ENCODE data around the gene NRF1. TPM values are rescaled to one million over a fixed set of nuclear protein-coding genes. Genes with fewer than 3 reads are reported as not detected.

The NRF1 gene
- total and polyA plus RNA-seq, 12 donors = 7.7 to 16.0 (median 10.1) TPM

DNA sequence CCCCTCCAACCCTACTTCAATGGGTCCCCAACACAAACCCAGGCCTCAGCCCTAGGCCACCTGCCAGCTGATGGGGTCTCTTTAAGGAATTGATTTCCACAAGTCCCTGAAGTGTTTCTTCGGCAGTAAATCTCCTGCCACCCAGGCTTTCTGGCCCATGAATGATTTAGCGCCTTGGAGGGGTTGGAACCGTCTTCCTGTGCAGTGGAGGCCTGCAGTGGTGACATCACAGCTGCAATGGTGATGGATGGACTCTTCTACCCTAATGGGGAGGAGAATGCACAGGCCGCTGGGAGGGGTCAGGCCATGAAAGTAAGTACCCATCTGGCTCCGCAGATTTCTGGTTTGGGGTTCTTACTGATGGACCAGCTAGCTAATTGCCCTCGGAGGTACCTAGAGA, 177.5 kb downstream of the NRF1 start:
- Histone ChIP-seq H3K4me1 (replicated peaks in 1 of 2) (peaks cover 0 to 18% of the 10 kb centered on the region in 2 donors), H3K27ac (no peak overlapping the region), H3K36me3 (replicated peaks in 1 of 2) (no peaks in the 10 kb centered on the region), H3K9me3 (replicated peaks in 1 of 3) (no peaks in the 10 kb centered on the region), H3K27me3 (peaks cover 22% of the 10 kb centered on the region), H3K4me3 (no peak overlapping the region)
- 87 to 100% (median 94%) methylated on average over 2 to 6 of the region's 6 CpGs for WGBS, 4 donors
- intact Hi-C loops (cut with DNase I) = no loop called here
- TF ChIP-seq POLR2A (IDR thresholded peaks at IDR 0.05) = no peak
- TF ChIP-seq, protein P1, sequence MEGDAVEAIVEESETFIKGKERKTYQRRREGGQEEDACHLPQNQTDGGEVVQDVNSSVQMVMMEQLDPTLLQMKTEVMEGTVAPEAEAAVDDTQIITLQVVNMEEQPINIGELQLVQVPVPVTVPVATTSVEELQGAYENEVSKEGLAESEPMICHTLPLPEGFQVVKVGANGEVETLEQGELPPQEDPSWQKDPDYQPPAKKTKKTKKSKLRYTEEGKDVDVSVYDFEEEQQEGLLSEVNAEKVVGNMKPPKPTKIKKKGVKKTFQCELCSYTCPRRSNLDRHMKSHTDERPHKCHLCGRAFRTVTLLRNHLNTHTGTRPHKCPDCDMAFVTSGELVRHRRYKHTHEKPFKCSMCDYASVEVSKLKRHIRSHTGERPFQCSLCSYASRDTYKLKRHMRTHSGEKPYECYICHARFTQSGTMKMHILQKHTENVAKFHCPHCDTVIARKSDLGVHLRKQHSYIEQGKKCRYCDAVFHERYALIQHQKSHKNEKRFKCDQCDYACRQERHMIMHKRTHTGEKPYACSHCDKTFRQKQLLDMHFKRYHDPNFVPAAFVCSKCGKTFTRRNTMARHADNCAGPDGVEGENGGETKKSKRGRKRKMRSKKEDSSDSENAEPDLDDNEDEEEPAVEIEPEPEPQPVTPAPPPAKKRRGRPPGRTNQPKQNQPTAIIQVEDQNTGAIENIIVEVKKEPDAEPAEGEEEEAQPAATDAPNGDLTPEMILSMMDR (IDR thresholded peaks at IDR 0.05) = no peak
- DNase-seq = no peak

DNA sequence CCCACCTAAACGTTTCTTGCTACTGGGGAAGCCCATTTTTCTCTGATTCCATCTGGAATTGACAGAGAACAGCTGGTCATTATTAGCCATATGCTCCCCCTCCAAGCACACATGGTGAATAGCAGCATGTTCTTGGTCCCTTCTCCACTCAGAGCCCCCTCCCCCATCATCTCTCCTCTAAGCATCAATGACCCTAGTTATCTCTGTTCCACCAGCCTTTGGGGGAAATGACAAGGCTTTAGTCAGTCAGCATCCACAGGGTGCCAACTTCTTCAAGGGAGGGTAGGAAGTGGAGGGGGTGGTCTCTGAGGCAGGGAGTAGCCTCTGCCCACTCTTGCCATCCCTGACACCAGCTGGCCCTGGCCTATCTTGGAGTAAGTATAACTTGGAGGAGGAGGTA, 178.1 kb downstream of the NRF1 start:
- 50 to 57% (median 53%) methylated on average over 1 of the region's 1 CpG for WGBS, 4 donors
- no peaks in the 10 kb centered on the region for H3K9me3 ChIP-seq (replicated peaks in 1 of 3)
- no peak overlapping the region for H3K27ac ChIP-seq
- H3K27me3 ChIP-seq = peaks cover 15% of the 10 kb centered on the region
- H3K4me1 ChIP-seq (replicated peaks in 1 of 2) = peaks cover 0 to 14% of the 10 kb centered on the region in 2 donors
- intact Hi-C loops (cut with DNase I) = no loop called here
- no peaks in the 10 kb centered on the region for H3K36me3 ChIP-seq (replicated peaks in 1 of 2)
- DNase-seq = no peak
- TF ChIP-seq, protein P1 (IDR thresholded peaks at IDR 0.05) = no peak
- no peak for TF ChIP-seq POLR2A (IDR thresholded peaks at IDR 0.05)
- H3K4me3 ChIP-seq = no peak overlapping the region

DNA sequence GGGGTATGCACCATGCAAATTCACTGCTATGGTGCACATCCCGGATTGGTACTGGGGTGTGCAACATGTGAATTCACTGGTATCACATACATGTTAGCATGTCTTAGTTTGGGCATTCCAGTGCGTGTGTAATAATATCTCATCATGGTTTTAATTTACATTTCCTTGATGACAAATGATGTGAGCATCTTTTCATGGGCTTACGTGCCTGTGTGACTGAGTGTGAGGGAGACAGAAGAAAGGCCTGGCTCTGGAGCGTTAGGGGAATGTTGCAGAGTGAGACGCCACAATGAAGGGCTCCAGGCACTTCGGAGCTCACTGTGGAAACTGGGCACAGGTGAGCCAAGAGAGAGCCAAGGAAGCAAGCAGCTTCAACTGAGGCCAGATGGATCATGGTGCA, 178.6 kb downstream of the NRF1 start:
- peaks cover 11% of the 10 kb centered on the region for H3K27me3 ChIP-seq
- 74 to 82% (median 81%) methylated on average over 6 of the region's 6 CpGs for WGBS, 4 donors

DNA sequence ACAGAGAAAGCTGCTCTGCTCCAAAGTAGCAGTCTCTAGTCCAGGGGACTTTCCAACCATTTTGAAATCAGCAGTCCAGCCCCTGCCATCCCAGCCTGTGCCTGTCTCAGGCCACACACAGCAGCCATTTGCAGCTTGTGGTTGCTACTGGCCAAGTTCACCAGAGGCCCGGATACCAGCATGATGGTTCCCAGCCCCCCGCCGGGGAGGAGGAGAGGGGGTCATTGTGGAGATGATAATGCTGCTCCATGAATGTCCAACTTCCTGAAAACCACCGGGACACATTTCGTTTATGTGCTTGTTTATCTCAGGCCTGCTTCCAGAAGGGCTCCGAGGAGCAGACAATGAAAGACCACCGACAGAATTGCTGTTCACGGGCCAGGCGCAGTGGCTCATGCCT, 181.2 kb downstream of the NRF1 start:
- no peak for DNase-seq
- 71 to 82% (median 81%) methylated on average over 6 to 9 of the region's 9 CpGs for WGBS, 4 donors
- no peaks in the 10 kb centered on the region for H3K4me1 ChIP-seq (replicated peaks in 1 of 2)
- no peaks in the 10 kb centered on the region for H3K9me3 ChIP-seq (replicated peaks in 1 of 3)
- no peaks in the 10 kb centered on the region for H3K27me3 ChIP-seq
- no peak overlapping the region for H3K27ac ChIP-seq
- no peak overlapping the region for H3K4me3 ChIP-seq
- intact Hi-C loops (cut with DNase I) = no loop called here
- H3K36me3 ChIP-seq (replicated peaks in 1 of 2) = no peaks in the 10 kb centered on the region
- TF ChIP-seq POLR2A (IDR thresholded peaks at IDR 0.05) = no peak
- TF ChIP-seq, protein P1 (IDR thresholded peaks at IDR 0.05) = no peak

More for the DNA sequence above, 178.6 kb downstream of the NRF1 start:
- Histone ChIP-seq H3K4me1 (replicated peaks in 1 of 2) (peaks cover 0 to 9% of the 10 kb centered on the region in 2 donors), H3K36me3 (replicated peaks in 1 of 2) (no peaks in the 10 kb centered on the region), H3K4me3 (no peak overlapping the region), H3K27ac (no peak overlapping the region), H3K9me3 (replicated peaks in 1 of 3) (no peaks in the 10 kb centered on the region)
- TF ChIP-seq, protein P1 (IDR thresholded peaks at IDR 0.05) = no peak
- TF ChIP-seq POLR2A (IDR thresholded peaks at IDR 0.05) = no peak
- no peak for DNase-seq
- intact Hi-C loops (cut with DNase I) = no loop called here

Data from adrenal gland (tissue), 12 donors.